Fibroblast of lung (primary cell): ENCODE results near the gene TMEM183A. TPM values are rescaled to one million over a fixed set of nuclear protein-coding genes. Genes with fewer than 3 reads are reported as not detected.
A peak's percentile ranks its signal among the peaks of the same experiment; 100 is the strongest.

Experiments
- DNase-seq, 2 donors: peaks; one replicate each; pipeline versions ENCODE4 v3.0.0 to v3.0.0-alpha.2; 2010; ENCODE audit warnings: low read depth in 2 of 2
- H2AFZ ChIP-seq: 2 replicates; pipeline ENCODE4 v1.5.1; 2012; ENCODE audit warnings: low read length, control low read depth, inconsistent platforms
- H3K27ac ChIP-seq: 2 replicates; pipeline ENCODE4 v1.5.1; 2011; ENCODE audit warnings: low read length, control low read depth; ENCODE audit not compliant: insufficient read depth
- H3K27me3 ChIP-seq: 2 replicates; pipeline ENCODE4 v1.5.1; 2011; ENCODE audit warnings: mild to moderate bottlenecking, low read length; ENCODE audit not compliant: control insufficient read depth, insufficient read depth
- H3K36me3 ChIP-seq: 2 replicates; pipeline ENCODE4 v1.5.1; 2011; ENCODE audit warnings: low read length; ENCODE audit not compliant: control insufficient read depth, insufficient read depth
- H3K4me1 ChIP-seq: 2 replicates; pipeline ENCODE4 v1.5.1; 2011; ENCODE audit warnings: low read length; ENCODE audit not compliant: control insufficient read depth, insufficient read depth; ENCODE audit errors: extremely low read depth
- H3K4me2 ChIP-seq: 2 replicates; pipeline ENCODE4 v1.5.1; 2011; ENCODE audit warnings: low read length, control low read depth; ENCODE audit not compliant: insufficient read depth; ENCODE audit errors: extremely low read depth
- H3K4me3 ChIP-seq, 4 experiments: fragments of 200-600 bp in 1 of 4; sonication (generic) in 1 of 4; replicated peaks in 1 of 4; 2 replicates each; pipeline ENCODE4 v1.5.1; 2011 to 2016; ENCODE audit warnings: low read length in 4 of 4, low read depth in 3 of 4, mild to moderate bottlenecking in 3 of 4, control low read depth in 2 of 4, inconsistent platforms in 1 of 4, mixed read lengths in 1 of 4; ENCODE audit not compliant: insufficient read depth in 1 of 4; ENCODE audit errors: control extremely low read depth in 1 of 4
- H3K79me2 ChIP-seq: 2 replicates; pipeline ENCODE4 v1.5.1; 2012; ENCODE audit warnings: mild to moderate bottlenecking, low read length, inconsistent platforms; ENCODE audit not compliant: control insufficient read depth, insufficient read depth
- H3K9ac ChIP-seq: 2 replicates; pipeline ENCODE4 v1.5.1; 2011; ENCODE audit warnings: mild to moderate bottlenecking, low read length, control low read depth; ENCODE audit not compliant: insufficient read depth
- H3K9me3 ChIP-seq: 2 replicates; pipeline ENCODE4 v1.5.1; 2012; ENCODE audit warnings: low read depth, low read length; ENCODE audit not compliant: control insufficient read depth, insufficient read depth
- H4K20me1 ChIP-seq: 2 replicates; pipeline ENCODE4 v1.5.1; 2011; ENCODE audit warnings: low read length; ENCODE audit not compliant: control insufficient read depth, insufficient read depth; ENCODE audit errors: extremely low read depth
- EZH2 ChIP-seq: IDR thresholded peaks from 2 replicates; pipeline ENCODE4 v1.5.1; 2012; ENCODE audit warnings: low read length, control low read depth, mild to moderate bottlenecking; ENCODE audit errors: missing control alignments
- polyA minus RNA-seq: library from RNA; depleted of rRNA, polyadenylated mRNA; stranded (reverse); fragments of >200 nt; gene quantifications from 2 replicates; pipeline ENCODE4 v1.2.3, GENCODE V29; 2011; ENCODE audit warnings: low replicate concordance
- polyA plus RNA-seq, 2 donors: library from polyadenylated mRNA; depleted of rRNA in 1 of 2; stranded (reverse) in 1 of 2; unstranded in 1 of 2; fragments of >200 nt; gene quantifications; 2 replicates each; pipeline ENCODE4 v1.2.1, GENCODE V29; 2011 to 2012; ENCODE audit warnings: missing spikeins in 1 of 2
- total RNA-seq: library from RNA; depleted of rRNA; stranded (reverse); fragments of >200 nt; gene quantifications from 2 replicates; pipeline ENCODE4 v1.2.1, GENCODE V29; 2014
- TF ChIP-seq, protein P1 (sequence below), 2 donors: IDR thresholded peaks in 1 of 2; conservative IDR thresholded peaks in 1 of 2; 1 replicate in 1 of 2; 2 replicates in 1 of 2; pipeline ENCODE4 v1.5.1; 2011 to 2012; ENCODE audit warnings: low read length in 2 of 2, control low read depth in 1 of 2, inconsistent platforms in 1 of 2, low read depth in 1 of 2, mild to moderate bottlenecking in 1 of 2

The TMEM183A gene, protein sequence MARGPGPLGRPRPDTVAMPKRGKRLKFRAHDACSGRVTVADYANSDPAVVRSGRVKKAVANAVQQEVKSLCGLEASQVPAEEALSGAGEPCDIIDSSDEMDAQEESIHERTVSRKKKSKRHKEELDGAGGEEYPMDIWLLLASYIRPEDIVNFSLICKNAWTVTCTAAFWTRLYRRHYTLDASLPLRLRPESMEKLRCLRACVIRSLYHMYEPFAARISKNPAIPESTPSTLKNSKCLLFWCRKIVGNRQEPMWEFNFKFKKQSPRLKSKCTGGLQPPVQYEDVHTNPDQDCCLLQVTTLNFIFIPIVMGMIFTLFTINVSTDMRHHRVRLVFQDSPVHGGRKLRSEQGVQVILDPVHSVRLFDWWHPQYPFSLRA
- total RNA-seq: 74.5 and 83.7 TPM in 2 replicates
- polyA plus RNA-seq: 74.2 and 75.3 TPM in 2 replicates
- polyA plus RNA-seq (2012): 41.9 and 43.0 TPM in 2 replicates
- polyA minus RNA-seq: 126 and 154 TPM in 2 replicates

DNA sequence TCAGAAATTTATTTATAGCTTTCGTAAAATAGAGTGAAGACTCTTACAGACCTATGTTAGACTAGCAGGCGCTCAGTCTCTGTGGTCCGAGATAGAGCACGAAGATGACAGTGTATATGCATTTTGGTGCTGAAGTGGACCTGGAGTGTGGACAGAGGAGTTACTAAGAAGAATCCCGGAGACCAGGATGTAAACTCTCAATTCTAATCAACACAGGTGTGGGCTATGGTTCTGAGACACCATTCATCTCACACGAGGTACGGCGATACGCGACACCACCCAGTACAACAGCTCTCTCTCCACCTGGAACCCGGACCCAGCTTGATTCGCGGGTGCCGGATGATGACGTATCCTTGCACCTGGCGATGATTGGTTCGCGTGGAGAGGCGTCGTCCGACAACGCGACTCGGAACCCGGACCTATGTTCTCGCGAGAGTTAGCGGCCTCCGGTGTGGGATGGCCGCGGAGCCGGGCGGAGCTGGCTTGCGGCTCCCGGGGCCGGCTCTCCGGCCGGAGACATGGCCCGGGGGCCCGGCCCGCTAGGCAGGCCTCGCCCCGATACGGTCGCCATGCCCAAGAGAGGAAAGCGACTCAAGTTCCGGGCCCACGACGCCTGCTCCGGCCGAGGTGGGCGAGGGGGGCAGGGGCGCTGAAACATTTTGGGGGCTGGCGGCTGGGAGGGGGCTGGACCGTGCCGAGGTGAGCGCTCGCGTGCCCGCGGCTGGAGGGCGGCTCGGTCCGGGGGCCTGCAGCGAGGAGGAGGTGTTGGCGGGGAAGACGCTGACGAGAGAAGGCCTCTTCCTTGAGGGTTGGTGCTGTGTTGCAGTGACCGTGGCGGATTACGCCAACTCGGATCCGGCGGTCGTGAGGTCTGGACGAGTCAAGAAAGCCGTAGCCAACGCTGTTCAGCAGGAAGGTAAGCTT, at the start of gene TMEM183A:
TMEM183A (plus strand) TSS at position 427 of the 924 bp plus-strand sequence; CDS start at position 519, 92 bp downstream.
- TF ChIP-seq, protein P1, sequence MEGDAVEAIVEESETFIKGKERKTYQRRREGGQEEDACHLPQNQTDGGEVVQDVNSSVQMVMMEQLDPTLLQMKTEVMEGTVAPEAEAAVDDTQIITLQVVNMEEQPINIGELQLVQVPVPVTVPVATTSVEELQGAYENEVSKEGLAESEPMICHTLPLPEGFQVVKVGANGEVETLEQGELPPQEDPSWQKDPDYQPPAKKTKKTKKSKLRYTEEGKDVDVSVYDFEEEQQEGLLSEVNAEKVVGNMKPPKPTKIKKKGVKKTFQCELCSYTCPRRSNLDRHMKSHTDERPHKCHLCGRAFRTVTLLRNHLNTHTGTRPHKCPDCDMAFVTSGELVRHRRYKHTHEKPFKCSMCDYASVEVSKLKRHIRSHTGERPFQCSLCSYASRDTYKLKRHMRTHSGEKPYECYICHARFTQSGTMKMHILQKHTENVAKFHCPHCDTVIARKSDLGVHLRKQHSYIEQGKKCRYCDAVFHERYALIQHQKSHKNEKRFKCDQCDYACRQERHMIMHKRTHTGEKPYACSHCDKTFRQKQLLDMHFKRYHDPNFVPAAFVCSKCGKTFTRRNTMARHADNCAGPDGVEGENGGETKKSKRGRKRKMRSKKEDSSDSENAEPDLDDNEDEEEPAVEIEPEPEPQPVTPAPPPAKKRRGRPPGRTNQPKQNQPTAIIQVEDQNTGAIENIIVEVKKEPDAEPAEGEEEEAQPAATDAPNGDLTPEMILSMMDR (conservative IDR thresholded peaks at IDR 0.05 in 1 of 2, IDR thresholded peaks at IDR 0.05 in 1 of 2; ENCODE audit: low read depth in 1 of 2, low read length in 2 of 2): no peak
- TF ChIP-seq EZH2: no peak
- H3K27me3 ChIP-seq: no peaks in the 10 kb centered on the region
- H3K4me1 ChIP-seq: peaks cover 2% of the 10 kb centered on the region
- H3K9ac ChIP-seq: peak within 1 kb of the TSS; percentile 84
- peak within 1 kb of the TSS; percentile 80 to 99 (median 84) for H3K4me3 ChIP-seq
- peak; percentile 93 to 97 for DNase-seq
- H3K9me3 ChIP-seq: no peaks in the 10 kb centered on the region
- H2AFZ ChIP-seq: peak within 1 kb of the TSS; percentile 99
- peak within 1 kb of the TSS; percentile 94 for H3K4me2 ChIP-seq
- no peaks in the 10 kb centered on the region for H3K36me3 ChIP-seq
- no peaks in the 10 kb centered on the region for H4K20me1 ChIP-seq
- peaks cover 15% of the 10 kb centered on the region for H3K79me2 ChIP-seq
- H3K27ac ChIP-seq: peak within 1 kb of the TSS; percentile 90

DNA sequence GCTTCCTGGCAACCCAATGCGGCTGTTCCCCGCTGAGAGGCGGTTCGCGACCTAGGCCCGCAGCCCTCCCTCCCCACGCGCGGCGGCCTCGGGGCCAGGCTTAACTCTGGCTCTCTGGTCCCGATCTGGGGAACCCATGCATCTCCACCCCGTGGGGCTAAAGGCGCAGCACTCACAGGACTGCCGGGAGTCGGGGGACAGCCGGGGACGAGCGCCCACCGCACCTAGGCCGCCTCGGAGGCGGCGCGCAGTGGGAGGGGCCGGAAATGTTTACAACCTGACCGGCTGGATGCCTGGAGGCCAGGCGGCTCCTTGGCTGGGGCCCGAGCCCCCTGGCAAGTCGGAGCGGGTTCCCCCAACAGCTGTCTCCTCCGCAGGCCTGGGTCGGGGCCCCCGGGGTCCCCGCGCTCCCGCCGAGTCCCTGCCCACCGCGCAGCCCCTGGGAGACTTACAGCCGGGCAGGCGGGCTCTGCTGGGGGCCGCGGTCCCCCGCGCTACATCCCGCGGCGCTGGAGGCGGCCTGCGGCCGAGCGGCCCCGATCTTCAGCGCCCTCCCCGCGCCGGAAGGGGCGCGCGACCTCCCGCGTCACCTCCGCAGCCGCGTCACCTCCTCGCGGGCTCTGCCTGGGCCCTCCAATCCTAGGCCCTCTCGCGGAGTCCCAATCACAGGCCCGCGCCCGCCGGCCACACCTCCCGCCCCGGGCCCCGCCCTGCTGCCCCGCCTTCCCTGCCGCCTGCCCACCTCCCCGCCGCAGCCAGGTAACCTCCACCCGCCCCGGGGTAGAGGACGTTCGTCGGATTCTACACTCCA, 49.2 kb upstream of the TMEM183A start, which contains the start of gene ADIPOR1:
ADIPOR1 (minus strand) TSS at position 580 of the 811 bp plus-strand sequence. CDS start 7,242 bp downstream, outside the sequence.
- H3K36me3 ChIP-seq: peaks cover 6% of the 10 kb centered on the region
- DNase-seq: peak; percentile 79 to 83
- TF ChIP-seq EZH2: no peak
- TF ChIP-seq, protein P1 (conservative IDR thresholded peaks at IDR 0.05 in 1 of 2, IDR thresholded peaks at IDR 0.05 in 1 of 2; ENCODE audit: low read depth in 1 of 2, low read length in 2 of 2): no peak

More for the DNA sequence above, 49.2 kb upstream of the TMEM183A start, which contains the start of gene ADIPOR1:
- Histone ChIP-seq H3K27me3 (no peaks in the 10 kb centered on the region), H2AFZ (peak within 1 kb of the TSS; percentile 72), H3K4me2 (peak within 1 kb of the TSS; percentile 94), H3K79me2 (peaks cover 41% of the 10 kb centered on the region), H3K27ac (peak within 1 kb of the TSS; percentile 87), H4K20me1 (peaks cover 2% of the 10 kb centered on the region), H3K9me3 (no peaks in the 10 kb centered on the region), H3K9ac (peak within 1 kb of the TSS; percentile 94), H3K4me1 (peaks cover 12% of the 10 kb centered on the region), H3K4me3 (peak within 1 kb of the TSS; percentile 88 to 96 (median 93))
